Measurements from ENCODE around the gene PTPRN2. TPM values are rescaled to one million over a fixed set of nuclear protein-coding genes. Genes with fewer than 3 reads are reported as not detected.

Gene PTPRN2
- polyA plus RNA-seq, 1 of the 3 experiments (the other 2 are of a cell fraction), result 4.0 TPM

GRCh38 chr7:158467562-158467961 is 120.1 kb downstream of the PTPRN2 start:
- no peaks in the 10 kb centered on the region for H3K79me2 ChIP-seq (ENCODE audit: insufficient read depth)
- no peaks in the 10 kb centered on the region for H3F3A ChIP-seq (replicated peaks; ENCODE audit: insufficient read depth)
- ChIA-PET CTCF (interaction anchor here (0.7 kb wide), 1 partner anchor 30 kb away, joined by 3 read pairs; no protein-coding TSS in a partner anchor), POLR2A (no interaction called here)
- DNase-seq, result no peak
- no peaks in the 10 kb centered on the region for H4K20me1 ChIP-seq (ENCODE audit: insufficient read depth)
- H3K27me3 ChIP-seq (ENCODE audit: insufficient read depth), result no peaks in the 10 kb centered on the region
- no peak for TF ChIP-seq FOXJ3 (CRISPR knock-in tag; IDR thresholded peaks at IDR 0.05)
- no peak for TF ChIP-seq TEAD4 (IDR thresholded peaks at IDR 0.05; ENCODE audit: borderline replicate concordance, insufficient read depth)
- TF ChIP-seq ELF1 (IDR thresholded peaks at IDR 0.05), result no peak
- TF ChIP-seq IRF3 (IDR thresholded peaks at IDR 0.05; ENCODE audit: low read depth, low read length), result no peak
- TF ChIP-seq GATA2 (CRISPR knock-in tag; IDR thresholded peaks at IDR 0.05), result no peak
- TF ChIP-seq MXI1 (IDR thresholded peaks at IDR 0.05; ENCODE audit: low read depth, low read length), result no peak
- no peak for TF ChIP-seq TAF1 (IDR thresholded peaks at IDR 0.05; ENCODE audit: borderline replicate concordance, low read depth, low read length)
- TF ChIP-seq REST (IDR thresholded peaks at IDR 0.05; ENCODE audit: low read depth, low read length), result no peak
- TF ChIP-seq RCOR1 (IDR thresholded peaks at IDR 0.05; ENCODE audit: low read length), result no peak
- no peak for TF ChIP-seq GABPA (IDR thresholded peaks at IDR 0.05; ENCODE audit: low read depth)
- no peak for TF ChIP-seq MAX (IDR thresholded peaks at IDR 0.05; ENCODE audit: low read depth)
- no peak for TF ChIP-seq MEF2A (IDR thresholded peaks at IDR 0.05; ENCODE audit: borderline replicate concordance, low read depth)
- TF ChIP-seq RFX5 (IDR thresholded peaks at IDR 0.05; ENCODE audit: low read length), result no peak
- TF ChIP-seq ZBTB33 (IDR thresholded peaks at IDR 0.05; ENCODE audit: borderline replicate concordance, low read depth), result no peak
- TF ChIP-seq EP300 (IDR thresholded peaks at IDR 0.05; ENCODE audit: borderline replicate concordance in 1 of 2, low read depth in 1 of 2, low read length in 1 of 2), result no peak
- no peak for TF ChIP-seq PBX3 (IDR thresholded peaks at IDR 0.05)
- TF ChIP-seq USF2 (IDR thresholded peaks at IDR 0.05; ENCODE audit: borderline replicate concordance, low read depth, low read length), result no peak
- no peak for TF ChIP-seq SIN3A (IDR thresholded peaks at IDR 0.05; ENCODE audit: borderline replicate concordance, low read depth, low read length)
- H3K4me1 ChIP-seq (ENCODE audit: control insufficient read depth in 1 of 2, insufficient read depth in 2 of 2, low read depth in 1 of 2, low read length in 1 of 2), result peaks cover 0 to 1% of the 10 kb centered on the region in 2 experiments; a peak in 1 of 4 replicates
- H3K4me3 ChIP-seq (ENCODE audit: low read depth in 2 of 2, low read length in 1 of 2), result no peak overlapping the region
- H3K9me2 ChIP-seq, result no peaks in the 10 kb centered on the region
- peaks cover 6% of the 10 kb centered on the region; the same call in 1 of the 2 replicates for H3K9me3 ChIP-seq
- no peaks in the 10 kb centered on the region for H3K36me3 ChIP-seq (replicated peaks in 1 of 2; ENCODE audit: control insufficient read depth in 1 of 2, insufficient read depth in 2 of 2, low read length in 1 of 2)
- WGBS (ENCODE audit: low lambda C conversion rate), result 37% methylated on average over 7 of the region's 7 CpGs
- H3K9ac ChIP-seq, result no peak overlapping the region
- H2AFZ ChIP-seq (ENCODE audit: low read depth), result no peak overlapping the region
- no peak overlapping the region for H3K27ac ChIP-seq (ENCODE audit: low read depth in 2 of 2, low read length in 1 of 2)
- no peak overlapping the region for H3K4me2 ChIP-seq
